ENCODE data around the gene PIGM.
A peak's percentile ranks its signal among the peaks of the same experiment; 100 is the strongest.

Gene PIGM

GRCh38 chr1:160020196-160020595 is 11.6 kb downstream of the PIGM start:
- DNase-seq, result no peak

- DNase-seq, result peak; percentile 35
Observed at GRCh38 chr1:160018900-160019299, 12.9 kb downstream of the PIGM start.

GRCh38 chr1:160018347-160018746 is 13.4 kb downstream of the PIGM start:
- no peak for DNase-seq

GRCh38 chr1:160017592-160017991 is 14.2 kb downstream of the PIGM start:
- DNase-seq, result no peak

GRCh38 chr1:160011781-160012180 is 20.0 kb downstream of the PIGM start:
- no peak for DNase-seq

GRCh38 chr1:160009801-160010200 is 22.0 kb downstream of the PIGM start:
- no peak for DNase-seq

GRCh38 chr1:160009081-160009480 is 22.7 kb downstream of the PIGM start:
- DNase-seq, result no peak

GRCh38 chr1:160007577-160008200 is 24.1 kb downstream of the PIGM start:
- DNase-seq, result peak; percentile 55

GRCh38 chr1:160006312-160006940 is 25.4 kb downstream of the PIGM start:
- peak; percentile 90 for DNase-seq

GRCh38 chr1:160005070-160005469 is 26.7 kb downstream of the PIGM start:
- no peak for DNase-seq

GRCh38 chr1:160004425-160004824 is 27.4 kb downstream of the PIGM start:
- DNase-seq, result no peak

- no peak for DNase-seq
Observed at GRCh38 chr1:160004001-160004400, 27.8 kb downstream of the PIGM start.

GRCh38 chr1:160001440-160001839 is 30.4 kb downstream of the PIGM start:
- no peak for DNase-seq

- DNase-seq, result no peak
Observed at GRCh38 chr1:159999204-159999603, 32.6 kb downstream of the PIGM start.

GRCh38 chr1:159996653-159997052 is 35.1 kb downstream of the PIGM start:
- peak; percentile 18 for DNase-seq

- DNase-seq, result no peak
Observed at GRCh38 chr1:159994896-159995295, 36.9 kb downstream of the PIGM start.

- no peak for DNase-seq
Observed at GRCh38 chr1:159993911-159994310, 37.9 kb downstream of the PIGM start.

- DNase-seq, result no peak
Observed at GRCh38 chr1:159992161-159992560, 39.6 kb downstream of the PIGM start.

- DNase-seq, result no peak
Observed at GRCh38 chr1:159991513-159991912, 40.3 kb downstream of the PIGM start.

GRCh38 chr1:159990005-159990404 is 41.8 kb downstream of the PIGM start:
- no peak for DNase-seq

GRCh38 chr1:159989581-159989980 is 42.2 kb downstream of the PIGM start:
- peak; percentile 10 for DNase-seq

GRCh38 chr1:159988006-159988405 is 43.8 kb downstream of the PIGM start:
- no peak for DNase-seq

GRCh38 chr1:159987186-159987585 is 44.6 kb downstream of the PIGM start:
- DNase-seq, result peak; percentile 19

GRCh38 chr1:159986531-159986930 is 45.3 kb downstream of the PIGM start:
- no peak for DNase-seq

- DNase-seq, result no peak
Observed at GRCh38 chr1:159986093-159986492, 45.7 kb downstream of the PIGM start.
